Activated CD4-positive, CD25-positive, alpha-beta regulatory T cell treated with anti-CD3 and anti-CD28 coated beads, Interleukin-2, amount 50 U/mL, for 24 hours (primary cell): Measurements from ENCODE around the gene TRUB1.

Source experiments
- ATAC-seq, 2 donors: fragments of 150-1000 bp; cut with Tn5 transposase; one replicate each; pipeline ENCODE4 v1.10.0; 2021; ENCODE audit warnings: mild to moderate bottlenecking in 1 of 2, moderate library complexity in 1 of 2

The TRUB1 gene

GRCh38 chr10:114982989-114983388, 45.0 kb downstream of the TRUB1 start:
- ATAC-seq: no peak

- no peak for ATAC-seq
Measured at GRCh38 chr10:114987995-114988394, 50.0 kb downstream of the TRUB1 start.

- no peak for ATAC-seq
Measured at GRCh38 chr10:114990586-114990985, 52.6 kb downstream of the TRUB1 start.

GRCh38 chr10:114990991-114991390, 53.0 kb downstream of the TRUB1 start:
- no peak for ATAC-seq

GRCh38 chr10:114992189-114992775, 54.3 kb downstream of the TRUB1 start:
- ATAC-seq: no peak

GRCh38 chr10:114995468-114996247, 57.7 kb downstream of the TRUB1 start:
- no peak for ATAC-seq

DNA sequence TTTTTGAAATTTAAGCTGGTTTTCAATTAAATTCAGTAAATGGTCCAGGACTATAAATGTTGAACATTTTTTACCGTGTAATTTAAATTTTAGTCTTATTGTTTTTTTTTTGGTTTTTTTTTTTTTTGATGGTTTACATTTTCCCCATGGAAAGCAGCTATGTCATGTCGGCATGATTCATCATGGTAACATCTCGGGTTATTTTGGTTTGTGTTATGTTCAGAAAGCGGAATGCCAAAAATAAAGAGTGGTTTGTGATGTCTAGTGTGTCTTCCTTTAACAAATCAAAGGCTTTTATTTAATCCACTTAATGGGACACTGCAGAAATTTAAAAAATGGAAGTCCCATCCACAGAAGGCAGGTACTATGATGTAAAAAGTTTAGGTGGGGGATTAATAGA, 58.5 kb downstream of the TRUB1 start:
- ATAC-seq: no peak

DNA sequence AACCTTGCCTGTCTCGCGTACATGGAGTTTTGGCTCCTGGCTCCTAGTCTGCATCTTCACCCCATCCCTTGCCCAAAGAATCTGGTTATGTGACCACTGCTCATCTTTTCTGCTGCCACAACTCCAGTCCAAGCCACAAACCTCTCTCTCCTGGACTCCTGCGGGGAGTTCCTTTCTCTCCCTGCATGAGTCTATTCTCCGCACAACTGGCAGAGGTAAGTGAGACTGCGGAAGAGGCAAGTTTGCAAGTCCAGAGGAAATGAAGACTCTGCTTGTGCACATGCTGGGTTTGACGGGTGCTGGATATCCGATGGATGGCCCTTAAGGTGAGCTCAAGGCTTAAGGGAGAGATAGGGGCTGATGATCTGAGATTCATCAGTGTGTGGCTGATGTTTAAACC, 61.0 kb downstream of the TRUB1 start:
- no peak for ATAC-seq

DNA sequence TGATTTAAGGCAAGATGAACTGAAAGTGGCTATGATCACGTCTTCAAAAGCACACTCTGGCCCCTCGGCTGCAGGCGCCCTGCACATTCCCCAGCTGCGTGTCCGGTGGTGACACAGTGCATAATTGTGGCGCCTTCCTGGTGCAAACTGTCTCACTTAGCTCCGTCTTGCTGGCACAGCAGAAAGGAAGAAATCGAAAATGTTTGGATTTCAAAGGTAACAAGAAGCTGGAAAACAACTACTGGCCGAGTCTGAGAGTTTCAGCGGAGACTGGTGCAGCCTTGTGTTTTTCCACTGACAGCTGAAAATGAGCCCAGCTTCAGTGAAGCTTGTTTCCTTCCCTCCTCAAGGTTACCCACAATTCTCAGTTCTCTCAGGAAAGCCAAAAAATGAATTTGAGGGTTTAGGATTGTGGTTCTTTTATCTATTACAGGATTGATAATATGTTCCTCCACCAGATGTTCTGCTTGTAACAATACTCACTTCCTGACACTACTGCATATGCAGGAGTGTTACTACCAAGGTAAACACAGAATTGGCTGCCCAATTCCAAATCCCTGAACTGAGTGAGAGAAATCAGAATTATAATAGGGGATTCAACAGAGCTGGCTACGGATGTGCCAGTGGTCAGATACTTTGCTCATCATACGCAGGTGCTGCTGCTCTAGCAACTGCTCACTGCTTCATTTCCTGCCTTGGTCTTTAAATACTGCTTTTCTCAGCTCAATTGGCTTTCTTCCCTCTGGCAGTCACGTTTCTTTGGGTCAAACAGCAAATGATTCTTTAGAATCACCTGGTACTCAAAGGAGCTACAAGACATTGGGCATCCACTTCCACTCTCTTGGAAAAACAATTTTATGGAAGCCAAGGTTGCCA, 63.7 kb downstream of the TRUB1 start:
- ATAC-seq: no peak

GRCh38 chr10:115003396-115003795, 65.4 kb downstream of the TRUB1 start:
- ATAC-seq: no peak

DNA sequence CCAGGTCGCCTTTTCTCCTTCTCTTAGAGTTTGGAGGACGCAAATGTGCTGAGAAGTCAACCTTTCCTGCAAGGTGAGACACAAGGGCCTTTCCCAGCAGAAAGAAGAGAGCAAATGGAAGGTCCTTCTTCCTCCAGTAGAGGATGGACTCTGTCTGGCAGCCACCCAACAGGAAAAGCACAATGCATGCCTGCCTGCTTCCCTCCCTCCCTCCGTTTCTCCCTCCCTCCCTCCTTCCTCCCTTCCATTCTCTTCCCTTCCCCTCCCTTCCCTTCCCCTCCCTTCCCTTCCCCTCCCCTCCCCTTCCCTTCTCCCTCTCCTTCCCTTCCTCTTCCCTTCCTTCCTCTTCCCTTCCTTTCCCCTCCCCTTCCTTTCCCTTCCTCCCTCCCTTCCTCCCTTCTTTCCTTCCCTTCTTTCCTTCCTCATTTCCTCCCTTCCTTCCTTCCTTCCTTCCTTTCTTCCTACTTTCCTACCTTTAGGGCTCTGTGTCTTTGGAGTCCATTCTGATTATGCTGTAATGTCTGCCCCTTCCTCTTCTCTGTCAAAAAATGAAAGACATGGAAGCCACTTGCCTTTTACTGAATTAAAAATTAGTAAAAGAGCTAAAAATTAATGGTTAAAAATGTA, 66.4 kb downstream of the TRUB1 start:
- ATAC-seq: no peak

GRCh38 chr10:115005771-115006170, 67.8 kb downstream of the TRUB1 start:
- ATAC-seq: no peak

GRCh38 chr10:115018185-115018931, 80.4 kb downstream of the TRUB1 start:
- no peak for ATAC-seq

DNA sequence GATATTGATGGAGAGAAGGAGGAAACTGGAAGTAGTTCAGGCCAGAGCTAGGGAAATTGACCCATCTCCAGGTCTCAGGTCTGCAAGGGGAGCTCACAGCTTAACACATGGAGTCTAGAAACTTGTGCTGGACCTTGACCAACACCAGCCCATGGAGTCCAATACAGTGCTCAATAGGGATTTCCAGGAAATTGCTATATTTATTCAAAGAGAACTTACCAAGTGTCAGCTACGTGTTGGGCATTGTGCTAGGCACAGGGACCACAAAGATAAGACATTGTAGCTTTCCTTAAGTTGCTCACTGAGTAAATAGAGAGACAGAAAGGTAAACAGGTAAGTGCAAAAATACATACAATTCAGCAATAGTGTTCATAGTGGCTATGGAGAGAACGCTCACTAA, 82.5 kb downstream of the TRUB1 start:
- ATAC-seq: no peak

- ATAC-seq: no peak
Measured at GRCh38 chr10:115022733-115023132, 84.7 kb downstream of the TRUB1 start.

- no peak for ATAC-seq
Measured at GRCh38 chr10:115023715-115024114, 85.7 kb downstream of the TRUB1 start.

GRCh38 chr10:115024371-115024770, 86.4 kb downstream of the TRUB1 start:
- ATAC-seq: no peak

DNA sequence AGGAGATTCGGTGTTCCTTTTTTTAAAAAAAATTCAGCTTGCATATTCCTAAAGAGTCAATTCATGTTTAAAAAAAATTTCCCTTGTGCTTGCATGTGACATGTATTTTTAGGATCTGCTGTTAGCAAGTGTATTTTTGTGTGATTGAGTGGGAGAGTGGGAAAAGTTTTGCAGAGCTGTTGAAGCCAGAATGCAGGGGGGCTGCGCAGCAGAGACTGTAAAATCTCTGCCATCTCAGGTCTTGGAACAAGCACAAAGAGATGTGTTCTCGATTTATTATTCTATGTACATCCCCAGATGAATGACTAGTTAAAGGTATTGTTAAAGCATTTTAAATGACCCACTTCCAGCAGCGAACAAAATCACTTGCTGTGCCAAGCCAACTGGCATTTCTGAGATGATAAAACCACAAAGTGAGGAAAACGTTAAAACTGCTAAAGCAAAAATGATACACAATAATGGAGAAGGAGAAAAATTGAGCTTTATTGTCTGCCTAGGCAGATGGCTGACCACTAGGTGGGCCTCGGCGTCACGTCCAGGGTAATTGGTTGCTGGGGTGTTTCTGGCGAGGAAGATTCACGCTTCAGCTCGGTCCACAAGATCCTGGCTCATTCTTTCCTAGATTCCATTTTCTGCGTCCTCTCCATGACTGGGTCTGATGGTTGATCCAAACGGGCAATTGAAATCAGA, 88.2 kb downstream of the TRUB1 start:
- ATAC-seq: no peak

DNA sequence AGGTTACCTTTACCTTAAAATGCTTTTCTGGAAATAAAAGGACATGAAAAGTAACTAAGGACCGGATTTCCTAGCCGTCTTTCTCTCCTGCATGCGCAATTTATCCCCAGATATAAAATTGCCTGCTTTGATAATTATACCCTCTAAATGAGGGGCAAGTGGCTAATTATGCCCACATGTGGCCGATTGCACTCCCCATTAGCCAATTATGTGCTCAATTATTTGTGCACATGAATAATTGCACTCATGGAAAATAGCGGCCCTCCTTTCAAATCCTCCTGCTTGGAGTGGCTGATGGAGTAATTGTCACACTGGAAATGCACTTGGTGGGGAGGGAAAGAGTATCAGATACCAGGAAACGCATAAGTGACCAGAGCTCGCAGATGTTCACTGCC, 88.7 kb downstream of the TRUB1 start:
- ATAC-seq: no peak
